ENCODE data around the gene KCND3. TPM values are rescaled to one million over a fixed set of nuclear protein-coding genes. Genes with fewer than 3 reads are reported as not detected.

Gene KCND3
- total RNA-seq, 1 donor from 2014 or later = 0.86 TPM

- Mint-ChIP-seq H3K4me1 (no peaks in the 10 kb centered on the region), H3K36me3 (ENCODE audit: low read depth) (no peaks in the 10 kb centered on the region), H3K27ac (ENCODE audit: unreplicated experiment) (no peak overlapping the region), H3K27me3 (ENCODE audit: low read depth) (peaks cover 35% of the 10 kb centered on the region), H3K4me3 (no peak overlapping the region), H3K9me3 (no peaks in the 10 kb centered on the region)
- no peak for DNase-seq (ENCODE audit: low read depth, low spot score)
- TF ChIP-seq, protein P1, sequence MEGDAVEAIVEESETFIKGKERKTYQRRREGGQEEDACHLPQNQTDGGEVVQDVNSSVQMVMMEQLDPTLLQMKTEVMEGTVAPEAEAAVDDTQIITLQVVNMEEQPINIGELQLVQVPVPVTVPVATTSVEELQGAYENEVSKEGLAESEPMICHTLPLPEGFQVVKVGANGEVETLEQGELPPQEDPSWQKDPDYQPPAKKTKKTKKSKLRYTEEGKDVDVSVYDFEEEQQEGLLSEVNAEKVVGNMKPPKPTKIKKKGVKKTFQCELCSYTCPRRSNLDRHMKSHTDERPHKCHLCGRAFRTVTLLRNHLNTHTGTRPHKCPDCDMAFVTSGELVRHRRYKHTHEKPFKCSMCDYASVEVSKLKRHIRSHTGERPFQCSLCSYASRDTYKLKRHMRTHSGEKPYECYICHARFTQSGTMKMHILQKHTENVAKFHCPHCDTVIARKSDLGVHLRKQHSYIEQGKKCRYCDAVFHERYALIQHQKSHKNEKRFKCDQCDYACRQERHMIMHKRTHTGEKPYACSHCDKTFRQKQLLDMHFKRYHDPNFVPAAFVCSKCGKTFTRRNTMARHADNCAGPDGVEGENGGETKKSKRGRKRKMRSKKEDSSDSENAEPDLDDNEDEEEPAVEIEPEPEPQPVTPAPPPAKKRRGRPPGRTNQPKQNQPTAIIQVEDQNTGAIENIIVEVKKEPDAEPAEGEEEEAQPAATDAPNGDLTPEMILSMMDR (conservative IDR thresholded peaks at IDR 0.05) = no peak
These were observed 197.2 kb downstream of the KCND3 start for GRCh38 chr1:111792249-111792648.

DNA sequence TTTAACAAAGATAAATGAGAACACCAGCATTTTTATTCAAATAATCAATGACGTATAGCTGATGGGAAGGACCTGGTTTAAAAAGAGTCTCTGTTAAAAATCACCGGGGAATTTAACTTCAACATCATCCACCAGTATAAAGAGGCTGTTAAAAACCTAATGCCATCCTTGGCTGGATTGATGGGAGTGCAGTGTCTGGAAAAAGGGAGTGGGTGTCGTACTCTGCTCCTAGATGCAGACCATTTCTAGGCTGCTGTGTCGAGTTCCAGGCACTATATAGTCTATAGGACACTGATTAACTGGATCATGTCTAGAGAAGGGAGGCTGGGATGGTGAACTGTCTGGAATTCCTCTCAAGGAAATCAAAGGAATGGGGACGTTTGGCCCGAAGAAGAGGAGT lies 197.7 kb downstream of the KCND3 start:
- Mint-ChIP-seq H3K36me3 (ENCODE audit: low read depth) (no peaks in the 10 kb centered on the region), H3K4me3 (no peak overlapping the region), H3K27me3 (ENCODE audit: low read depth) (peaks cover 38% of the 10 kb centered on the region), H3K4me1 (no peaks in the 10 kb centered on the region), H3K27ac (ENCODE audit: unreplicated experiment) (no peak overlapping the region), H3K9me3 (no peaks in the 10 kb centered on the region)
- no peak for DNase-seq (ENCODE audit: low read depth, low spot score)
- TF ChIP-seq, protein P1 (conservative IDR thresholded peaks at IDR 0.05) = no peak

- DNase-seq (ENCODE audit: low read depth, low spot score) = no peak
- H3K9me3 Mint-ChIP-seq = no peaks in the 10 kb centered on the region
- TF ChIP-seq, protein P1 (conservative IDR thresholded peaks at IDR 0.05) = no peak
- H3K36me3 Mint-ChIP-seq (ENCODE audit: low read depth) = no peaks in the 10 kb centered on the region
- no peaks in the 10 kb centered on the region for H3K4me1 Mint-ChIP-seq
- H3K27ac Mint-ChIP-seq (ENCODE audit: unreplicated experiment) = no peak overlapping the region
- peaks cover 48% of the 10 kb centered on the region for H3K27me3 Mint-ChIP-seq (ENCODE audit: low read depth)
- no peak overlapping the region for H3K4me3 Mint-ChIP-seq
These were observed 199.7 kb downstream of the KCND3 start for GRCh38 chr1:111789666-111790316.

- Mint-ChIP-seq H3K36me3 (ENCODE audit: low read depth) (no peaks in the 10 kb centered on the region), H3K27ac (ENCODE audit: unreplicated experiment) (peak overlapping the region; percentile 82), H3K4me1 (no peaks in the 10 kb centered on the region), H3K27me3 (ENCODE audit: low read depth) (peaks cover 51% of the 10 kb centered on the region), H3K9me3 (no peaks in the 10 kb centered on the region), H3K4me3 (no peak overlapping the region)
- TF ChIP-seq, protein P1 (conservative IDR thresholded peaks at IDR 0.05) = no peak
- no peak for DNase-seq (ENCODE audit: low read depth, low spot score)
These were observed 200.3 kb downstream of the KCND3 start for GRCh38 chr1:111789142-111789541.

DNA sequence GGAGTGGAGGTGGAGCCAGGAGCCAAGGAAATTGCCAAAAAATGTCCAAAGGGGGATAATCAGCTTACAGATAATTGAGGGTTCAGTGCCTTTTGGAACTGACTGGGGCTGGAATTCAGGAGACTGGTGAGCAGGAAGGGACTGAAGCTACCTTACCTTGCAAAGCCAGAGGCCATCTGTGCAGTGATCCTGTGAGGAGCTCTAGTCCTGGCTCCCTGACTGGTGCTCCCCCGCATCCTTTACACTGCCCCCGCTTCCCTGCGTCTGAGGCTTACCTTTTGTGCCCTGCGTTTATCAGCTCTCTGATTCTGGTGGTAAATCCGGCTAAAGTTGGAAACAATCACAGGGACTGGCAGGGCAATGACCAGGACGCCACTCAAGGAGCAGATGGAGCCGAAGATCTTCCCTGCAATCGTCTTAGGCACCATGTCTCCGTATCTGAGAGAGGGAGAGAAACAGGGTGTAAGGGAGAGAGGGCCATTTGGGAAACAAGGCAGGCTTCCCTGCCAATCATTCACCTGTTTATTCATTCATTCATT lies 202.7 kb downstream of the KCND3 start:
- DNase-seq (ENCODE audit: low read depth, low spot score) = no peak
- Mint-ChIP-seq H3K27me3 (ENCODE audit: low read depth) (peaks cover 51% of the 10 kb centered on the region), H3K4me3 (no peak overlapping the region), H3K27ac (ENCODE audit: unreplicated experiment) (peak overlapping the region; percentile 23), H3K36me3 (ENCODE audit: low read depth) (no peaks in the 10 kb centered on the region), H3K4me1 (no peaks in the 10 kb centered on the region), H3K9me3 (no peaks in the 10 kb centered on the region)
- TF ChIP-seq, protein P1 (conservative IDR thresholded peaks at IDR 0.05) = no peak
